Sigmoid colon (tissue), 7 donors: Measurements from ENCODE around the gene PAF1. TPM values are rescaled to one million over a fixed set of nuclear protein-coding genes. Genes with fewer than 3 reads are reported as not detected.

Source experiments
- DNase-seq: peaks from one replicate; pipeline ENCODE4 v3.0.0-alpha.2; 2019
- H3K27ac ChIP-seq, 4 donors: fragments of 200-600 bp; sonication (generic); one replicate each; pipeline ENCODE4 v1.5.1; 2016 to 2019; ENCODE audit warnings: mild to moderate bottlenecking in 1 of 4
- H3K27me3 ChIP-seq, 3 donors: fragments of 200-600 bp; sonication (generic); one replicate each; pipeline ENCODE4 v1.5.1; 2019; ENCODE audit warnings: mild to moderate bottlenecking in 1 of 3
- H3K36me3 ChIP-seq, 4 donors: fragments of 200-600 bp; sonication (generic); one replicate each; pipeline ENCODE4 v1.5.1; 2016 to 2019
- H3K4me1 ChIP-seq, 4 donors: fragments of 200-600 bp; sonication (generic); one replicate each; pipeline ENCODE4 v1.5.1; 2017 to 2019
- H3K4me3 ChIP-seq, 4 donors: fragments of 200-600 bp; sonication (generic); one replicate each; pipeline ENCODE4 v1.5.1; 2017 to 2019; ENCODE audit warnings: mild to moderate bottlenecking in 2 of 4, moderate library complexity in 1 of 4
- H3K9me3 ChIP-seq, 4 donors: fragments of 200-600 bp in 3 of 4; sonication (generic) in 3 of 4; one replicate each; pipeline versions ENCODE4 v1.5.1 to v1.6.1; 2013 to 2019
- EP300 ChIP-seq, 4 donors: sonication (generic); formaldehyde crosslinking; IDR thresholded peaks; one replicate each; pipeline ENCODE4 v1.6.1; 2017; ENCODE audit warnings: antibody characterized with exemption in 4 of 4
- POLR2A ChIP-seq, 2 donors: fragments of 450-650 bp; IDR thresholded peaks; one replicate each; pipeline ENCODE4 v1.6.1; 2016; ENCODE audit warnings: antibody characterized with exemption in 2 of 2, mild to moderate bottlenecking in 2 of 2, moderate library complexity in 2 of 2
- POLR2AphosphoS5 ChIP-seq, 4 donors: sonication (generic); formaldehyde crosslinking; IDR thresholded peaks; one replicate each; pipeline ENCODE4 v1.6.1; 2017; ENCODE audit warnings: antibody characterized with exemption in 4 of 4
- WGBS, 2 donors: extraction: QIAGEN DNeasy Blood & Tissue Kit; methylation state at CpG; one replicate each; pipeline ENCODE4 v1.1.7; 2013; 5-methylcytosine and 5-hydroxymethylcytosine counted together
- intact Hi-C: fragments of 100-400 bp; cut with DNase I; formaldehyde crosslinking; loops from one replicate; pipeline ENCODE4 v1.15.1; 2023
- polyA plus RNA-seq, 3 donors: library from polyadenylated mRNA; stranded (reverse); fragments of 200-250 nt; gene quantifications; one replicate each; pipeline ENCODE4 v1.2.3, GENCODE V29; 2013
- total RNA-seq, 4 donors: library from RNA; depleted of rRNA; stranded (reverse); fragments of >200 nt; gene quantifications; one replicate each; pipeline ENCODE4 v1.1.0, GENCODE V29; 2016
- TF ChIP-seq, protein P1 (sequence below), 4 experiments: fragments of 450-650 bp in 3 of 4; fragments of 200-600 bp in 1 of 4; IDR thresholded peaks; one replicate each; pipeline ENCODE4 v1.5.1; 2016 to 2019; ENCODE audit warnings: antibody characterized with exemption in 4 of 4, mild to moderate bottlenecking in 3 of 4, moderate library complexity in 2 of 4
- donor health status: healthy with polysubstance abuse.
- donor health status: Bipolar disorder and iron deficiency.
- donor health status: healthy.

PAF1 gene
- total and polyA plus RNA-seq, 7 donors = 28.2 to 51.8 (median 37.7) TPM

DNA sequence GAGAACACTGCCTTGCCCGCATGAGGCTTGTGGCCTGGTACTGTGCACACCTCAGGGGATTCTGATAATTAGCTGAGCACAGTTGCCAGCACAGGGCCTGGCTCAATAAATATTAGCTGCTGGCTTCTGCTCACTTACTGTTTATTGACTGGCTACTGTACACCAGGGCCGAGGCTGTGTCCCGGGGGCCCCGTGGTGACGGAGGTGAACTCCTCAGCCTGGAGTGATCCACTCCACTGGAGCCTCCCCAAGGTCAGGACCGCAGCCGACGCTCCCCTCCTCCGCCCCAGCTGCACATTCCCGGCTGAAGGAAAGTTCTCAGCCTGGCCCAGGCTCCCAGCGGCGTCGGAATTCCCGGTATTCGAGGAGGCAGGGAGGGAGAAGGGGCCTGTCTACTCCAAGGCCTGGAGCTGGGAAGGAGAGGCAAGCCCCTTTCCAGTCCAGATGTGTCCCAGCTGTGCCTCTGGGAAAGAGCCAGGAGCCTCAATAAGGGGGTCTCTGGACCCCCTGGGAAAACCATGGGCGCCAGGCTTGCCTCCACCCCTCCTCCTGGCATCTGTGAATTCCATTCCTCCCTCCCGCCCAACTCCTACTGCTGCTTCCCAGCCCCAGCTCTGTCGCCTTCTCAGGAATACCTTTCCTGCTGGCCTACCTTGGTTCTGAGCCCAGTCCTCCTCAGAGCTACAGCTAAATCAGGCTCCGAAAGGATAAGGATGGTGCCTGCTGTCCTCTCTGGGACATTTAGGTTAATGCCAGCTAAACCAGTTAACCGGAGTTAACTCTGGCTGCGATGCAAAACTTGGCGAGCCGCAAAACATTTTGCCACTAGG lies 37.6 kb upstream of the PAF1 start:
- H3K9me3 ChIP-seq = no peaks in the 10 kb centered on the region
- WGBS, 2 donors = 37 to 38% methylated on average over 23 of the region's 23 CpGs
- H3K4me1 ChIP-seq = peaks cover 0 to 33% (median 25%) of the 10 kb centered on the region in 4 donors
- H3K27me3 ChIP-seq = no peaks in the 10 kb centered on the region
- peak overlapping the region in 1 of 4 donors; percentile 8 for H3K4me3 ChIP-seq
- H3K36me3 ChIP-seq = peaks cover 11 to 32% (median 22%) of the 10 kb centered on the region in 4 donors
- intact Hi-C loops = no loop called here
- DNase-seq = peak; percentile 88
- TF ChIP-seq, protein P1, sequence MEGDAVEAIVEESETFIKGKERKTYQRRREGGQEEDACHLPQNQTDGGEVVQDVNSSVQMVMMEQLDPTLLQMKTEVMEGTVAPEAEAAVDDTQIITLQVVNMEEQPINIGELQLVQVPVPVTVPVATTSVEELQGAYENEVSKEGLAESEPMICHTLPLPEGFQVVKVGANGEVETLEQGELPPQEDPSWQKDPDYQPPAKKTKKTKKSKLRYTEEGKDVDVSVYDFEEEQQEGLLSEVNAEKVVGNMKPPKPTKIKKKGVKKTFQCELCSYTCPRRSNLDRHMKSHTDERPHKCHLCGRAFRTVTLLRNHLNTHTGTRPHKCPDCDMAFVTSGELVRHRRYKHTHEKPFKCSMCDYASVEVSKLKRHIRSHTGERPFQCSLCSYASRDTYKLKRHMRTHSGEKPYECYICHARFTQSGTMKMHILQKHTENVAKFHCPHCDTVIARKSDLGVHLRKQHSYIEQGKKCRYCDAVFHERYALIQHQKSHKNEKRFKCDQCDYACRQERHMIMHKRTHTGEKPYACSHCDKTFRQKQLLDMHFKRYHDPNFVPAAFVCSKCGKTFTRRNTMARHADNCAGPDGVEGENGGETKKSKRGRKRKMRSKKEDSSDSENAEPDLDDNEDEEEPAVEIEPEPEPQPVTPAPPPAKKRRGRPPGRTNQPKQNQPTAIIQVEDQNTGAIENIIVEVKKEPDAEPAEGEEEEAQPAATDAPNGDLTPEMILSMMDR (IDR thresholded peaks at IDR 0.05) = no peak
- peak in 3 of 4 donors; percentile 39 to 59 (median 43) for TF ChIP-seq POLR2AphosphoS5 (IDR thresholded peaks at IDR 0.05)
- peak overlapping the region; percentile 81 to 91 (median 86) for H3K27ac ChIP-seq

DNA sequence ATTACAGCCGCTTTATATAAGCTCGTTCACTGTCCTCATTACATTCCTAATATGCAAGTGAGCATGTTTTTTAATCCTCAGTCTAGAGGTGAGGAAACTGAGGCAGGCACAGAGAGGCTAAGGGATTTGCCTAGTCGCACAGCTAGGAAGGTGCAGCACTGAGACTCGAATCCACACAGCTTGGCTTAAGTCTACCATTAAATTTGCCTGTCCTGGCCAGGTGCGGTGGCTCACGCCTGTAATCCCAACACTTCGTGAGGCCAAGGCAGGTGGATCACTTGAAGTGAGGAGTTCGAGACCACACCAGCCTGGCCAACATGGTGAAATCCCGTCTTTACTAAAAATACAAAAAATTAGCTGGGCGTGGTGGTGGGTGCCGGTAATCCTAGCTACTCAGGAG lies 36.8 kb upstream of the PAF1 start:
- Histone ChIP-seq H3K27me3 (no peaks in the 10 kb centered on the region), H3K4me1 (peaks cover 0 to 31% (median 22%) of the 10 kb centered on the region in 4 donors), H3K36me3 (peaks cover 3 to 32% (median 16%) of the 10 kb centered on the region in 4 donors), H3K4me3 (no peak overlapping the region), H3K27ac (peak overlapping the region; percentile 81 to 91 (median 86)), H3K9me3 (no peaks in the 10 kb centered on the region)
- DNase-seq = no peak
- WGBS, 2 donors = 90 to 92% methylated on average over 11 of the region's 11 CpGs
- intact Hi-C loops = no loop called here
- TF ChIP-seq POLR2AphosphoS5 (IDR thresholded peaks at IDR 0.05) (no peak), POLR2A (IDR thresholded peaks at IDR 0.05) (no peak), EP300 (IDR thresholded peaks at IDR 0.05) (no peak)
- TF ChIP-seq, protein P1 (IDR thresholded peaks at IDR 0.05) = no peak

DNA sequence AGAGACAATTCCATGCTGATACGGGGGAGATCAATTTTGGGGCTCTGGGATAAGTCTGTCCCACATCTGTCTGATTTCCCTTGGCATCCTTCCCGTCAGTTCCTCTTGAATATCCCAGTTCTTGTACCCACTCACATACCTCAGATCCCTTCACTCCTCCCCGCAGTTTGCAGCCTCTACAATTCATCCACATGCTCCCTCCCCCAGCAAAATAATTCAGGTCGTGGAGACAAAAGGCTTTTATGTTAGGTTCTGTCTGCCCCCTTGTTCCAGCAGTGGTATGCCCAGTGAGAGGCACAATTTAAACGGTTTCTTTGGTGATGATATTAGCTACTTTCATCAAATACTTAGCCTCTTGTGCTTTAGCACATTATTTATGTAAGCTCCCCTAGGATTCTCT lies 35.3 kb upstream of the PAF1 start:
- Histone ChIP-seq H3K36me3 (peaks cover 0 to 38% (median 15%) of the 10 kb centered on the region in 4 donors), H3K27me3 (no peaks in the 10 kb centered on the region), H3K4me3 (no peak overlapping the region), H3K27ac (no peak overlapping the region), H3K4me1 (peaks cover 0 to 30% (median 22%) of the 10 kb centered on the region in 4 donors), H3K9me3 (no peaks in the 10 kb centered on the region)
- DNase-seq = no peak
- 61 to 77% methylated on average over 5 of the region's 5 CpGs for WGBS, 2 donors
- TF ChIP-seq EP300 (IDR thresholded peaks at IDR 0.05) (no peak), POLR2AphosphoS5 (IDR thresholded peaks at IDR 0.05) (no peak), POLR2A (IDR thresholded peaks at IDR 0.05) (no peak)
- TF ChIP-seq, protein P1 (IDR thresholded peaks at IDR 0.05) = no peak
- intact Hi-C loops = no loop called here

DNA sequence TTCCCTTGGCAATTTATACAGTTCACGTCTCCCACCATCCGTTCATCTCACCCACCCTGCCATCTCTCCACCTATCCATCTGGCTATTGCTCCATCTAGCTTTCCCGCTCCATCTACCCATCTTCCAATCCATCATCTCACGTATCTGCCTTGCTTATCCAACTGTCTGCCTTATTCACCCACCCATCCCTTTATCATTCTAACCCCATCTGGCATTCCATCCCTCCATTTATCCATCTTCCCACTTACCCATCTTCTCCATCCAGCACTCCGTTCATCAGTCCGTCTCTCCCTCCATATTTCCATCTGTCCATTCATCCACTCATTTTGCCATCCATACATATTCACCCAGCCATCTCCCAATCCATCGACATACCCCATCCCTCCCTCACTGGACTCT lies 34.8 kb upstream of the PAF1 start:
- no peak for TF ChIP-seq POLR2AphosphoS5 (IDR thresholded peaks at IDR 0.05)
- TF ChIP-seq, protein P1 (IDR thresholded peaks at IDR 0.05) = no peak
- no peak for TF ChIP-seq EP300 (IDR thresholded peaks at IDR 0.05)
- no peak for TF ChIP-seq POLR2A (IDR thresholded peaks at IDR 0.05)
- 89 to 94% methylated on average over 7 of the region's 7 CpGs for whole genome bisulfite sequencing, 2 donors
- Histone ChIP-seq H3K4me1 (peaks cover 0 to 26% (median 22%) of the 10 kb centered on the region in 4 donors), H3K27me3 (no peaks in the 10 kb centered on the region), H3K27ac (no peak overlapping the region), H3K4me3 (no peak overlapping the region), H3K36me3 (peaks cover 0 to 42% (median 18%) of the 10 kb centered on the region in 4 donors), H3K9me3 (no peaks in the 10 kb centered on the region)
- no peak for DNase-seq
- intact Hi-C loops = no loop called here
